ENCODE measurements around the gene CADM1. TPM values are rescaled to one million over a fixed set of nuclear protein-coding genes. Genes with fewer than 3 reads are reported as not detected.

Gene CADM1
- polyA plus RNA-seq (ENCODE audit: insufficient read length in 12 of 12) = 100 to 1,000 TPM in 1 of 12 donors, 10 to 100 TPM in 11; 25.2 to 123 (median 31.1) TPM
- long read RNA-seq, donor 1, transcript CADM1-220 (2 exons, 734 nt) = major isoform, 5 of 29 reads
- long read RNA-seq, donor 1, partial matches to known transcripts = 23 of 29 reads
- long read RNA-seq, donor 1, other reads (novel, unspliced or antisense) = 0 of 29 reads
- long read RNA-seq, donor 2, partial matches to known transcripts = 7 of 11 reads
- long read RNA-seq, donor 2, other reads (novel, unspliced or antisense) = 0 of 11 reads
- long read RNA-seq, donor 3, partial matches to known transcripts = 0 of 5 reads
- long read RNA-seq, donor 3, other reads (novel, unspliced or antisense) = 0 of 5 reads
- long read RNA-seq, donor 4 = 0 reads
- long read RNA-seq, donor 5 = 0 reads
- long read RNA-seq, donor 6, partial matches to known transcripts = 0 of 2 reads
- long read RNA-seq, donor 6, other reads (novel, unspliced or antisense) = 0 of 2 reads
- long read RNA-seq, donor 7, transcript CADM1-220 (2 exons, 734 nt) = major isoform, 5 of 13 reads
- long read RNA-seq, donor 7, partial matches to known transcripts = 6 of 13 reads
- long read RNA-seq, donor 7, other reads (novel, unspliced or antisense) = 0 of 13 reads
- long read RNA-seq, donor 8, partial matches to known transcripts = 0 of 5 reads
- long read RNA-seq, donor 8, other reads (novel, unspliced or antisense) = 0 of 5 reads
- long read RNA-seq, donor 9, partial matches to known transcripts = 0 of 2 reads
- long read RNA-seq, donor 9, other reads (novel, unspliced or antisense) = 0 of 2 reads
- long read RNA-seq, donor 10, partial matches to known transcripts = 7 of 10 reads
- long read RNA-seq, donor 10, other reads (novel, unspliced or antisense) = 0 of 10 reads
- long read RNA-seq, donor 11, partial matches to known transcripts = 0 of 7 reads
- long read RNA-seq, donor 11, other reads (novel, unspliced or antisense) = 0 of 7 reads

DNA sequence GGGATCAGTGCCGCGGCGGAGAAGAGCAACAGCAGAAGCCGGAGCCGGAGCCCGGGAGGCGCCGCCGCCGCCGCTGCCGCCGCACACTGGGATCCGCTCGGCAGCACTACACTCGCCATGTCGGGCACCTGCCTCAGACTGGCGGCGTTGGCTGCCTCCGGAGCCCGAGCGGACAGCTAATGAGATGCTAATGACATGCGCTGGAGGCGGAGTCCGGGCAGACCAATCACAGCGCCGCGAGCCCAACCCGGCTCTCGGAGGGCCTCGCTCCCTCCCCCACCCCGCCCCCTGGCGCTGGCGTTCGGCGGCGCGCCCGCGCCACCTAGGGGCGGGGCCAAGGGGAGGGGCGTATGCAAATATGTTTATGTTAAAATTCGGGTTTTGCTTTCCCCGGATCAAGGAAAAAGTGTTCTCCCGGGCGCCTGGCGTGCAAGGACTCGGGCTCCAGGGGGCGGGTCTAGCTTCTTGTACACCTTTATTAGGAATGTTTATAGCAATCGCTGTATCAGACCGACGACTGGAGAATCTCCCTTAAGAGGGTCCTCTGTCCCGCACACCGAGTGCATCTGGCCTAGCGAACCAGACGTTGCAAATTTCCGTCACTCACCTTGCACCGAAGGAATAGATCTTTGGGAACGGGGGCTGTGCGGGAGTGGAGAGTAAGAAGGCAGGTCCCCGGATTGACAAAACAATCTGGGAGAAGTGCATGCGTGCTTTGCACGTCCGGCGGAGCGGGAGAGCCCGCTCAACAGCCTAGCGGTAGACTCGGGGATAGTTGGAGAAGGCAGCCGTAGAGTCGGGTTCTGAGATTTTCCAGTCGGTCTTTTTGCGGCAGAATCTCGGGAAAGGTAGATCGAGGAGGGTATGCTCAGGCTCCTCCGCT lies at the start of gene CADM1:
Gene CADM1 (minus strand): TSS at position 140 of the 883 bp plus-strand sequence.
- peak; percentile 90 for DNase-seq

DNA sequence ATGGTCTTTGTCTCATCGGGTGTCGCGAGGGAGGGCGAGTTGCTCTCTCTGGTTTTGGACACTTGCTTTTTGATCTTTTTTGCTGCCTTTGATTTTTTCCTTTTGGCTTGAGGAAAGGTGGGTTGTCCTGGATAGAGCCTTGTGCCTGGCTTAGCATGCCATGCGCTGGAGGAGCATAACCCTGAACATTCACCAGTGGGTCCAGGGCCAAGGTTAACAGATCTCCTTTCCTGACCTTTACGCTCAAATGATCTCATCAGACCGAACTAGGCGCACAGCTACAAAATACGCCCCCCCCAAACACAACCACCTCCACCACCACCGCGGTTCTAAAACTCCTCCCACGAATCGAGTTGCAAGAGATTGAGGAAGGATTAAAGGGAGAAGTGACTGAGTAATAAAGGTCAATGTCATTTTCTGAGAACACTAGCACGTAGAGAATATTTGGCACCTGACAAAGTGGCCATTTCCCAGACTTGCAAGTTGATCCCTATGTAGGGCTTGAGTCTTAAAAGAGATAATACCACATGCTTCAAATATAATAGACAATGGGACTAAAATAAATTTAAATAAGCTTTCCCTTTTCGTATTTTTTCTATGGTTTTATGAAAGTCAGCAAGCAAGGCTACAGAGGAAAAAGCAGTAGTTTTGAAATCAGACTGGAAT lies 48.7 kb upstream of the CADM1 start:
- no peak for DNase-seq

DNA sequence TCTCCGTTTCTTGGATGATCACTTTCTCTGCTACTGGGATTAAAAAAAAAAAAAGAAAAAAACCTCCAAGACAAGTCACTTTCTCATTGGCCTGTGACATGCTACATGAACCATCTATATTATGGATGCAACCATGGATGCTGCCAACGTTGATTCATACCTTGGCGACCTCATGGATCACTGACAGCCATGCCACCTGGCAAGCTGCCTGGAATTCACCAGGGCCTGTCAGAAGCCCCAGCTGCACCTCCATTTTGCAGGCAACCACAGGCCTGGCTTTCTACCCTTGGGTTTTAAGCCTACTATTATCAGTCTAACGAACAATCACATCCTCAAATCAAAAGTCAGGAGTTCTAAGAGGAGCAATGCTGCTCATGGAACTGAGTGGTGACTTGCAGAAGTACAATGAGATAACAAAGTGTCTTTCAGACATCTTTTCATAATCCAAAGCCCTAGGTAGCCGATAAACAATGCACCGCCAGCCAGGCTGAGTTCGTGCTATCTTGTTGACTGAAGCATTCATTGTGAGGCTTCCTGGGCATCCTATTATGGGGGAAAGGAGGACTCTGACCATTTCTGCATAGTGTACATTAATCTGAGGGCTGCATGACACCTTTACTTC lies 48.0 kb upstream of the CADM1 start:
- no peak for DNase-seq

DNA sequence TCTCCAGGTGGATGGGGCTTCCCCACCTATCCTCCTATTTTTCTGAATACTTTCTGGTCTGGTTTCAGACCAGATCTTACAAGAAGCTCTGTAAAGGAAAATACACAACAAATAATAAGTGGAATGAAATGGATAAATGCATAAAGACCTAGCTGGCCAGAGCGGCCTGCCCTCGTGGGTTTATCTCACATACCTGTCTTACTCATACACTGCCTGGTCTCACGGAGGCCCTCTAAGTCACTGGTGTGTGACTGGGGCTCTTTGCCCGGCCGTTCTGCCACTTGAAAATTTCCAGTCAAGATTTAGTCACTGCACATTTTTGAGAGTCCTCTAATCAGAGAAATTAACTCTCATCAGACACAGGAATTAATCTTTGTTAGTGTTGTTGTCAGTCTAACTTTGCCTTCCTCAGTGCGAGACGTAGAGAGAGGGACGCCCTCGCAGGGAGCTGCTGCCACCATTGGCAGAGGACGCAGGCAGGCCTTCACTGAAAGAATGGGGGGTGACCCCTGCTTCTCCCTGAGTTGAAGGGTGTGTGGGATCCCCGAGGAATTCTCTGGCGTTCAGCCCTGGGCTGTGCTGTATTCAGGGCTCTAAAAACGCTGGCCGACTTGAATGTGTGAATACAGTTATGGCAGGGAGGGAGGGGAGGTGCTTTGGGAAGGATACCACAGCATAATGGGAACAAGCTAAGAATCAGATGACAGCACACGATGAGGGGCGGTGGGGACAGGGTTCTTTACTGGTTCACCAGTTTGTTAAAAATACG lies 46.3 kb upstream of the CADM1 start:
- DNase-seq = no peak

DNA sequence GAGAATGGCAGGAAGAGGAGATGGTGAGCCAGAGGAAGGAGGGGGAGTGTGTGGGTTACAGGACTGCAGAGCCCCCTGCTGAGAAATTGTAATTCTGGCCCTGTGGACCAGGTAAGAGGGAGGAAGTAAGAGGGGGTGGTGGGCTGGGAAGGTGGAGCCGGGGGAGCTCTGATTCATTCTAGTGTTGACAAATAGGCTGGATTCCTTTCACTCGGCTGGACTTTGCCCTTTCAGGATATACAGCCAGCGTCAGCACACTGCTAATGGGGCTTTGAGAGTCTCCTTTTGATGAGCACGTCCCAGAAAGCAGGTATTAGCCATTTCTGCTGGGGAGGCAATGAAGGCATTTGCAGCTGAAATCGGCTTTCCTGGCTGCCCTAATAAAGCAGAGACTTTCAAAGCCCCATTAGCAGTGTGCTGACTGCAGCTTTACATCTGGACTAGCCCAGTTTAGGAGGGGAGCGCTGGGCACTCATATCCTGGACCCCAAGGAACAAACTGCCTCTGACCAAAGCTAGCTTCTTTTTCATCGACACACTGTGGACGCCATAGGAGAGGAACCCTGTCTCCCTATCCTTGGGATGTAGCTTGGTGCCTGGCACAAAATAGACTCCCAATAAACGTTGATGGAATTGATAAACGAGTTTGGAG lies 44.8 kb upstream of the CADM1 start:
- DNase-seq = no peak

DNA sequence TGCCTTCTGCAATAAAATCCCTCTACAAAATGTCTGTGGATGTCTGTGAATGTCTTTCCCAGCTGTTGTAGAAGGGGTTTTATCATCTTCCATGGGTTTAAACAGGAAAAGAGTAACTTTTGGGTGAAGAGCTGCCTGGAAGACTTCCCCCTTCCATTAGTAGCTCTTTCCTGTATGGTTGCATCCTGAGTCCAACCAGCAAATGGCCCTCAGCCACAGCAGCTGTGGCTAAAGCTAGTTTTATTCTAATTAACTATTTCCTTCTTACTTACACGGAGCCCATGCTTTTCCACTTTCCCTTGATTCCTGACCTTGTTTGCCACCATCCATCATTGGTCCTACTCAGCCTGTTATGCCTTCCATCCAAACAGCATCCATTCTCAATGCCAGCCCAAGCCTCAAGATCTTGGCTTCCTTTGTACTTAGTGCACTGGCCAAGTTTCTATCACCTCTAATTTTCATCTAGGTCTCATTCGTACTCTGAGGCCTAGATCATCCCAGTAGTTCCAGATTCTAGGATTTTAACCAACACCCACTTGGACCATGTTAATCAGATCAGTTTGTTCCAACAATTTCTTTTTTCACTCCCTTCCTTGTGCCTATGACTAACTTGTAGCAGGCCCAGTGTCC lies 41.5 kb upstream of the CADM1 start:
- DNase-seq = peak; percentile 17

DNA sequence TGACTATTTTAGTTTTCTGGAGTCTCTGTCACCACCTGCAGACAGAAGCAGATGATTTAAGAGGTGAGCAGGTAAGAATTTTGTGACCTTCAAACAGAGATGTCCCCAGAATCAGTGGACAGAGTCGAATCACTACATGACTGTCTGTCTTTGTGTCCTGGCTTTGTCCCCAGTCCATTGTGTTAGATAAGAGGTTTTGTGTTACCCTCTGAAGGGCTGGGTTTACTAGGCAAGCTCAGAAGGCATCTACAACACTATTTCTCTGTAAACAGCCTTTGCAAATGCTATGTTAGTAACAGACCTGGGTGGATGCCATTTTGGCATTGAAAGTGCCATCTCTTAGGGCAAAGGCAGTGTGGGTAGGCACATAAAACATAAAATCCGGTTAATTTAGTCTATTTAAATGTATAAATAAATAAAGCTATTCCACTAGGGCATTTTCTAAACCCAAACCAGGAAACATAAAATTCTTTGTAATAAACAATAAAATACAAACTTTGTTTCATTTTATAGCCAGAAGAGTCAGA lies 40.3 kb upstream of the CADM1 start:
- DNase-seq = no peak

DNA sequence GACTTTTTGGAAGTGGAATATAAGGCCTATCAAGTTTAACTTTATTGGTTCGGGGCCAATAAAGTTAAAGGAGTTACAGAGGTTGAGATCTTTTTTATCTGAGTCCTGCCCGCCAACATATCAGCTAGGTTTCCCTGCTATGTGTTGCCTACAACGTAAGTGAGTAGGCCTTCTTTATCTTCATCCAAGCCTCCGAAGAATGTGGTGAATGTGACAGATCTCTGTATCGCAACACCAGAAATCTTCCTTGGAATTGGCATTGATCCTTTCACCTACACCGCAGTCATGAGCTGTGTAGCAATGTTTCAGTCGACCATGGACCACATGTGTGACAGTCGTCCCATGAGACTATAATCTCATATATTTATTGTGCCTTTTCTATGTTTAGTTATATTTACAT lies 37.3 kb upstream of the CADM1 start:
- no peak for DNase-seq

DNA sequence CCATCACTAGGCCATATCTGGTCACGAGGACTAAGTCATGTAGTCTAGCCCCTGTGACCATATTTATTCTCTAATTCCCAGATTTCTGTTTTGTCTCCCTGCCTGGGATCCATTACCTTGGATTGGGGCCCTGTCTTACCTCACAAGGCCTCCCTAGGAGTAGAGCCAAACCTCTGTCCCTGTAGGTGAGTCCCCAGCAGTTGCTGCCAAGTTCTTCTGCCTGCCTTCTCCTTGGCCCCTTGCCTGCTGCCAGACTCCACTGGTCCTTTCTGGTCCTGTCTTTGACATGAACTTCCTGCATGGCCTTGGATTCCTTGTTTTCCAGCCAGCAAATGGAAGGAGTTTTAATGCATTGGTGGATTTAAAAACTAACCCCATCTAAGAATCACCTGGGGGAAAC lies 35.6 kb upstream of the CADM1 start:
- no peak for DNase-seq

DNA sequence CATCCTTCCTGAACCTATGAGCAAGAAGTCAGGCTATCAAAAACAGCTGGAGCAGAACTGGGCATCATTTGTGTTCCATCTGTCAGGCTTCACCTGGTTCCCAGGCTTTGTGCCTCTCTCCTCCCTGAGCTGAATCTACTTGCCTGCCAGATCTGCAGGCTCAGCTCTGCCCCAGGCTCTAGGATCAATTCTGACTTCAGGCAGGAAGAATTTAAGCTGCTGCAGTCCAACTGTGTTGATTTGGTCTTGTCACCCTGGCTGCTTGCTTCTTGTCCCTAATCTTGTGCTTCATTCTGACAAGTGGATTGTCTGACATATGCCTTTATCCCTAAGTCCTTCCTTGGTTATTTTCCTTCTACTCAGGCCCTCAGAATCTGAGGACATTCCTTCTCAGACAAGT lies 31.6 kb upstream of the CADM1 start:
- no peak for DNase-seq

DNA sequence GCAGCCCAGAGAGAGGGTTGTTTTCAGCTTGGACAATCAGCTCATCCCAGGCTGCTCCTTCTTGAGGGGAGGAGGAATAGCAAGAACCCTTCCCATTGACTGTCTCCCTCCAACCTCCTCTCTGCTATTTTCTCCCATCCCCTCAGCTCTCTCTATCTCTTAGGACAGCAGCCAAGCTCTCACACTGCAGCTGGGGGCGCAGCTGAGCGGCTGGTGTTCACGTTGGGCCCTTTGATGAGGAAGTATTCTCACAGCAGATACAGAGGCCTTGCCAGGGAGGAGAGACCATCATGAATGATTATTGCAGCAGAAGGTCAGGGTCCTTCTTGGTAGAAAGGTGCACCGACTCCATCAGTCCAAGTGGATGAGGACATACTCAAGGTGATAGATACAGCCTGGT lies 26.5 kb upstream of the CADM1 start:
- DNase-seq = no peak

DNA sequence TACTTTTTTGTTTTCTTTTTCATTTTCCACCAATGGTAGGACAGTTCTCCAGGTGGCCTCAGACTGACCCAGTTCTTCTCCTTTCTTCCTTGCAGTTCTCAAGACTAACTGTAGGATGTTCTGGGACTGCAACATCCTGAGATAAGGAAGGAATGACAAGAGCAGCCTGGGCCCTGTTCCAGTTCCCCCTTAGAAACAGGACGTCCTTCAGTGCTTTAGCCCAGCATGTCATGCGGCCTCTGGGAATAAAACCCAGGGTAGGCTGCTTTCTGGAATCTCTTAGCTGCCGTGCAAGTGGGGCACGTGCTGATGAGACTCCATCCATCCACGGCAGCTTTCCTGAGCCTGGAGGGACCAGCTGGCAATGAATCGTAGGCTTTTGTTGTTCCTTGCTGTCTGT lies 24.0 kb upstream of the CADM1 start:
- DNase-seq = no peak

DNA sequence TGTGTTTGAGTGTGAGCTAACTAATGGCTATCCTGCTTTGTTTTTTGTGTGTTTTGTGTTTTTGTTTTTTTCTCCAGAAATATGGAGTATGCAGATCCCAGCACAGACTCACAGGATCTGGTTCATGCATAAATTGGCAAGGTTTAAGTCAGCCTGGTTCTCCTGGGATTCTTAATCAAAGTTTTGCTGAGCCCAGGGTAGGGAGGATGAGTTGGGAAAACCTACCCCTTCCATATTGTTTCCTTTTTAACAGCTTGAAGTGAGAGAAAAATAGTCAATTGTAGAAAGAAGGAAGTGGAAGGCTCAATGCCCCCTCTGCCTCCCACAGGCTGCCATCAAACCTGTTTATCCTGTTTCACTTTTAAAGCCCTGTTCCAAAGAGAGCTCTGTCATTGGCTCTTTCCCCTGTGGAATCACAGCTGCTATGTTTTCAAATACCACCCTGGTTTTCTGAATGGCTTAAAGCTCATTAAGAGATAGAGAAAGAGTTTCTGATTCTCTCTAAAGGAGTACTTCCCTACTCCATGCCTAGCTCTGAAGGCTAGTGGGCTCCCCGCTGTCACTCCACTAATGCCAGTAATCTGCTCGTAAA lies 23.4 kb upstream of the CADM1 start:
- no peak for DNase-seq

DNA sequence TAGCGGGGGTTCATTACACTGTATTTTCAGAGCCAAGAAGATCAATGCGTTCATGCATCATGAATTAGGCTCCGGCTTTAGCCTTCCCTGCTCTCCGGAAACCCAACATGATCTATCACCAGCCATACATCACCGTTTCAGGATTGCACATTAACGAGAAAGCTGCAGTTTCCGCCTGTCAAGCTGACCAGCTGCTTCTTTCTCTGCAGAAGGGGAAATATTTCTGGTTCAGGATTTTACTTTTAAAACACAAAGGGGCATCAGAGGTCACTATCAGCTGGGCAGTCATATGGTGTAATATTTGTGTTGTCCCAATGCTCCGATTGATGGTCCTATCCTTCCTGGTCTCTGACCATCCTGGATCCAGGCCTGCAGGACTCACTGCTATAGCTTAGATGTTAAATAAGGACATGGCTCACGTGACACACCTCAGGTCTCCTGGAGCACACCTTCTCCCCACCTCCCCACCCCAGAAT lies 21.4 kb upstream of the CADM1 start:
- DNase-seq = no peak

DNA sequence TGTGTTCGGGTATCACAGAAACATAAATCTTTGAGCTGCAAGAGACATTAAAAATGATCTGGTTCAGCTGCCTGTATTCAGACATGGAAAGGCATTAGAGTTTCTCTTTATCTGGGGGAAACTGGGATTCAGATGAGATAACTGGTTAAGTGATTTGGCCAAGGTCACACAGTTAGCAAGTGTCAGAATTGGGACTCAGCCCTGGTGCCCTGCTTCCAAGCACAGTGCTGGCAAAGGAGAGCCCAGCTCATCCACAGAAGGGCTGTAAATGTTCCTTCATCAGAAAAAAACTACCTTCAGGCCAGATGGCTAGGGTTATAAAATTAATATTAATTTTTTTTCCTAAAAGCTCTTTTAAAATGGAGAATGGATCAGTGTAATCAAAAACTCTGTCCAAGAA lies 20.4 kb upstream of the CADM1 start:
- DNase-seq = no peak

DNA sequence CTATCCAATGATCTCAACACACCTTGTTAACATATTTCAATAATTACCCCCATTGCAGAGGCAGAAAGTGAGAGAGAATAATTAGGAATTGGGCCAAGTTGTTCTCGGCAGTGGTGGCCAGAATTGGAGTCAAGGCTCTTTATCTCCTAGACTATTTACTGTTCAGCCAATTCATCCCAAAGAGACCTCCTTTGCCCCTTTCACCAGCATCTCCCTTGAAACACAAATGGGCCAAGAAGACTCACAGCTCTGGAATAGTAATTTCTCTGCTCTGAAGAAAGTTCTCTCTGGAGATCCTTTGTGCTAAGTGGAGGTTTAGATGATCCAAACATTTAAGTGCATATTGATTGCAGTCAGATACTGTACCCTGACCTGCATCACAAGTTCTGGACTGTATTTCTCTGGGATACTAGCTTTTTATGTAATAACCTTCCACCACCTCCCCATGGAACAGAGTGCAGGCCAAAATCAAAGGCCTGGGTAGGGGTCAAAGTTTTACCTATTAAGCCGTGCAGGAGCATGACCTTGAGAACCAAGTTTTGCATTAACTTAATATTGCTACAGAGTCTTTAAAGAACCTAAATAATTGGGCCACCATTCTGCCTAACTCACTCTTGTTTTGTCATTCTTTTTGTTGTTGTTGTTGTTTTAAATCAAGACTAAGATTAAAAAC lies 19.6 kb upstream of the CADM1 start:
- no peak for DNase-seq

DNA sequence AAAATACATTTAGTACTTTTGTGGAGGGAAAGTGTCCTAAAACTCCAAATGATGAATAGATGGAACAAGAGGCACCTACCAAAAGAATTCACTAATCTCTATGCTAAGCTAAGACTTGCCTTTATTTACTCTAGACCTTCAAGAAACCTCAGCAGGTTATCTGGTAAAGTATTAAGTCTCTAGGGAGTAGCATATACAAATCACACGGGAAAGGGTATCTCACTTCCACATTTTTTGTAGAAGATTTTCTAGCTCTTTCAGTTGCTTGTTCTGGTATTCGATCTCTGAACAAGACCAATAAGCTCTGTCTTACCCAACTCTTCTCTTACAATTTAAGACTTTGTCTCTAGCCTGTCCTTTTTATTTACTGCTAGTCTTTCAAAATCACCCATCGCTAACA lies 18.1 kb upstream of the CADM1 start:
- DNase-seq = no peak

DNA sequence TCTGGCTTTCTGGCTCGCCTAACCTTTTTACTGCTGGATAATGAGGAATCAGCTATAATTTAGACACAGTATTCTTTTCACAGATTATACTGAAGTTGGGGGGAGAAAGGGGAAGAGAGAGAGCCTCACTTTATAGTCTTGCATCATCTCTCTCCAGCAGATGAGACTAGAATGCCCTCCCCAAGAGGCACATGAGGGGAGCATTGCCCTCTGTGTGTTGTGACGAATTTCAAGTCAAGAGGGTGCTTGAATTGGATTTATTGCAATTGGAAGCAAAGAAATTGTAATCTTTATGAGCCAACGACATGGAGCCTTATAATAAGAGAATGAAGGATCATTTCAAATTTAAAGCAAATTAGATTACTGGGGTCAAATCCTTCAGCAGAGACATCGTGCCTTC lies 17.6 kb upstream of the CADM1 start:
- no peak for DNase-seq
